NCI-H2196 treated with DMSO at 0.1 percent for 48 hours (cell line): ENCODE measurements around the gene C3orf20.
"Not testable (repeated sequence)": the region's sequence is repeated elsewhere in the genome, so short reads cannot be mapped to it uniquely, and the experiment has no call there.

ENCODE experiments used
- DNase-seq: peaks from one replicate; lab custom pipeline; 2025; ENCODE audit not compliant: unreplicated experiment; lab: John Stamatoyannopoulos, UW

Gene C3orf20

DNA sequence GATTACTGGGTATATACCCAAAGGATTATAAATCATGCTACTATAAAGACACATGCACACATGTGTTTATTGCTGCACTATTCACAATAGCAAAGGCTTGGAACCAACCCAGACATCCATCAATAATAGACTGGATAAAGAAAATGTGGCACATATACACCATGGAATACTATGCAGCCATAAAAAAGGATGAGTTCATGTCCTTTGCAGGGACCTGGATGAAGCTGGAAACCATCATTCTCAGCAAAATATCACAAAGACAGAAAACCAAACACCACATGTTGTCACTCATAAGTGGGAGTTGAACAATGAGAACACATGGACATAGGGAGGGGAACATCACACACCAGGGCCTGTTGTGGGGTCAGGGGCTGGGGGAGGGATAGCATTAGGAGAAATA lies 78.0 kb downstream of the C3orf20 start:
- DNase-seq: not testable (repeated sequence)

DNA sequence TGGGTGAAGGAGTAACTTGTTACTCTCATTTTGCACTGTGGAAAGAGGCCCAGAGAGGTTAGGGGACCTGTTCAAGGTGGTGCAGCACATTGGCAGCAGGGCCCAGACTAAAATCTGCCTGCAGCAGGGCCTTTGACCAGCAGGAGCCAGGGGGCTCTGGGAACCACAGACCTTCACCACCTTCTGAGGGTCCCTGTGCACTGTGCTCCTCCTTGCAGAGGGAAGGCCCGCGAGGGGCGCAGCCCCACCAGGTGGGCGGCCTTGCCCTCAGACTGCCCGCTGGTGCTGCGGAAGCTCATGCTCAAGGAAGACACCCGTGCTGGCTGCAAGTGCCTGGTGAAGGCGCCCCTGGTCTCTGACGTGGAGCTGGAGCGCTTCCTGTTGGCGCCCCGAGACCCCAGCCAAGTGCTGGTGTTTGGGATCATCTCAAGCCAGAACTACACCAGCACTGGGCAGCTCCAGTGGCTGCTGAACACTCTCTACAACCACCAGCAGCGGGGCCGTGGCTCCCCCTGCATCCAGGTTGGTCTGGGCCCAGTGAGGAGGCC lies 82.3 kb downstream of the C3orf20 start:
- no peak for DNase-seq

DNA sequence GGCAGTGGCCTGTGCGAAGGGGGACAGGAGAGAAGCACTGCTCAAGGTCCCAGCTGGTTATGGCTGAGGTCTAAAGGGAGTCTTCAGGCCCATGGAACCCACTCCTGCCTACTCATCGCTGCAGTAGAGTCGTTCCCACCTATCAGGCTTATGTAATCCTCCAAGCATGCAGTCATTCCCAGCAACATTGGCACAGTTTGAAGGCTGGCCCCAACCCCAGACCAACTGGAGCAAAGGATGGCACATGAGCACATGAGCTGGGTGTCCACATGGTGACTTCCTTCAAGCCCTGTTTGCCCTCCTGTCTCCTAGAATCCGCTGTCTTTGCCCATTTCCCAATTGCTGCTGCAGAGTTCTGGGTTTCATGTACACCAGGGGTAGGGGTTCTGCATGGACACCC lies 83.4 kb downstream of the C3orf20 start:
- DNase-seq: no peak

DNA sequence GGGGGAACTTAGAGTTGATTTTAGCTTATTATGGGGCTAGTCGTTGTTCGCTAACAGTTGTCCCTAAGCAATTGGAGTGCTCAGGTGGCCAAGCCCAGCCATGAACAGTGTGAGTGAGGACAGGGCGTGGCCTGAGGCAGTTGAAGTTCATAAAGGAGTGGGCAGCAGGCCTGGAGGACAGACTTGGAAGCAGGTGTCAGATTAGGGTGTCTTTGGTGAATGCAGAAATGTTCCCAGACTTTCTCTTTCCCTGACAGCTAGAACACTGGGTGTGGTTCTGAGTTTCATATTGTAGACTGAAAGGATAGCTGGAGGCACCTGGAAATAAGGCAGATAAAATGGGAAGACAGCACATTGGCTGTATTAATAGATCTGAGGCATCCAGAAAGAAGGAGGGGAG lies 84.0 kb downstream of the C3orf20 start:
- no peak for DNase-seq

DNA sequence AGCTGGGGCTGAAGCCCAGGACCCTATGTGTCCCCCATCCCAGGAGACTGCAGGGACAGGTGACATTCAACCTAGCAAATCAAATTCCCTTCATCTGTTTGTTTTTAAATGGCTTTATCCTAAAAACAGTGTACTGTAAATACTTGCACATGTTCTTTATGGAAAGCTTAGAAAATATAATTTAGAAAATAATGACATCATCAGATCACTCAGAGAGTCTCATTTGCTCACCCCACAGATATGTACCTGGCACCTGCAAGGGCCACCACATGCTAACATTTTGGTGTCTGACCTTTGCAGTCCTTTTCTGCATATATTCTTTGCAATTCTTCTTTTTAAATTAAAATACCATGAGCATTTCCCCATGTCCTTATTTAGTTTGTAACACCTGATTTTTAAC lies 85.2 kb downstream of the C3orf20 start:
- DNase-seq: no peak

DNA sequence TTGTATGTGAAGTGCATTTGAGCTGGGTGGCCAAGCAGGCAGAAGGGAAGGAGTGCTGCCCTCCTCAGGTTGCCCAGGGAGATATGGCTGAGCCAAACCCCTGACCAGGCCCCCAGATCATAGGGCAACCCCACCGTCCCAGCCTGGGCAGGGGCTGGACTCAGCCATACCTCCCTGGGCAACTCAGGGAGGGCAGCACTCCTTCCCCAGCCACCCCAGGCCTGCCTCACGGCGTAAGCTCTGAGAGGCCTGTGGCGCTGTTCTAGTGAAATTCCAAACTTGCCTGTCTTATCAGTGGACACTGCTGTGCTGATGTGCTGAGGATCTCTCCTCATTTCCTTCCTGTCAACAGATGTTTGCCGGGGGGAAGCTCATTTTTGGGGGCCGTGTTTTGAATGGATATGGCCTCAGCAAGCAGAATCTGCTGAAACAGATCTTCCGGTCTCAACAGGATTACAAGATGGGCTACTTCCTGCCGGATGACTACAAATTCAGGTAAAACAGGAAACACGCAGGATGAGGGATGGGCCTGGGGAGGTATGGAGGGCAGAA lies 86.3 kb downstream of the C3orf20 start:
- DNase-seq: no peak

DNA sequence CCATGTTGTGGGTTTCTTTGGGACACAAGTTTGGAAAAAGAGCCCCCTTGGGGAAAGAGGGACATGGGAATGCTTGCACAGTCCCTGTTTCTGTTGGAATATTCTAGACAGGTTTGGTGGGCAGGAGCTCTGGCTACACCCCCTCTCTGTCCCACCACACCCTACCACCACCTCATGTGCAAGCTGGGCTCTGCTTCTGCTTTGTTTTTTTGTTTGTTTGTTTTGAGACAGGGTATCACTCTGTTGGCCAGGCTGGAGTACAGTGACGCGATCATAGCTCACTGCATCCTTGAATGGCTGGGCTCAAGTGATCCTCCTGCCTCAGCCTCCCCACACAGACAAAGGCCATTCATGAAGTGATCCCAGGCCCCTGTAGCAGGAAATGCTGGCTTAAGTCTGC lies 86.9 kb downstream of the C3orf20 start:
- no peak for DNase-seq

DNA sequence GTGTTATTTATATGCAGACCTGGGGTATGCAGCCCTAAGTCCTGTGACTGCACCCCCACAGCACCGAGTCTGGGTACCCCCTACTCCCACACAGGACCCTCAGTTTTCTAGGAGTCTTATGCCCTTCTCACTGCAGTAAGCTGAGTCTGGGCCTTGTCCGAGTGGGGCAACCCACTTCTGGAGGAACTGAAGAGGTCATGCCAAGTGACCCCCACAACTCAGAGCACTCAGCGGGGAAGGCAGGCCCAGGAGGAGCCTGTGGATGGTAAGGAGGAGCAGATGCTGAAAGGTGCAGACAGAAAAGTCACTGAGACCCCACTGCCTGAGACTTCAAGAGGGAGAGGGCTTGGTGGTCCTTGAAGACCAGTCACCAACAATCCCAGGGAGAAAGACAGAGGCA lies 87.8 kb downstream of the C3orf20 start:
- no peak for DNase-seq

DNA sequence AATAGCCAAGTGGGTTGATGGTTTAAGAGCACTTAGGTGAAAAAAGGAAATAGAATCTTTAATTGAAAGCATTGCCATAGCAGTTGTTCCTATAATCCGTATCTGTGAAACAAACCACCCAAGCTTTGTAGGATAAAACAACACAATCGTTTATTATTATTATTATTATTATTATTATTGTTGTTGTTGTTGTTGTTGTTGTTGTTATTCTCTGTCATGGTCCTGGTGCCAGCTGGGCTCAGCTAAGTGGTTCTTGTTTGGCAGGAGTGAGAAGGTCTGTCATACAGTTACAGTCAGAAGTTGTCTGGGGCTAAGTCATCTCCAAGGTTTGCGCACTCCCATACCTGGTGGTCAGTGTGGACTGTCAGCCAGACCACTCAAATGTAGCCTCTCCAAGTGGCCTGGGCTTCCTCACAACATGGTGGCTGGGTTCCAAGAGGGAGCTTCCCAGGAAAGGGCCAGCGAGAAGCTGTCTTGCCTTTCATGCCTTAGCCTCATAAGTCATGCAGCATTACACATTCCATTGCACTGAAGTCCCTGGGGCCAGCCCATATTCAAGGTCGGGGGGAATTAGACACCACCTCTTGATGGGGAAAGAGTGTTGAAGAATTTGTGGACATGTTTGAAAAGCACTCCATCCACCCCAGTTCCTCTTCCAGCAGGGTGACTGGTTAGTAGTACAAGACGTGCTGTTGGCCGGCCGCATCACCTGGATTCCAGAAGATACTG lies 89.6 kb downstream of the C3orf20 start:
- no peak for DNase-seq

DNA sequence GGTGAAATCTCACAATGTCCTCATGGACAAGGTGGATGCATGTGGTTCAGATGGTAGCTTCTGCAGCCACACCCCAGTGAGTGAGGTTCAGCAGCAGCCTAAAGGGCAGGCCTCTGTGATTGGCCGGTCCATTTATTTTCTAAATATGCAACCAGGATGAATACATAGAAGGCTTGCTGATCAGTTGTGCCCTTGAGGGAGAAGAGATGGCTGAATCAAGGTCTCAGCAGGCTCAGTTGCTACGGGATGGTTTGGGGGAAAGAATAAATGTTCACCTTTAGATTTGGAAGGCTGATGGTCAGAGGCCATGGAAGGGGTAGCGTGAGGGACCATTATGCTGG lies 90.1 kb downstream of the C3orf20 start:
- DNase-seq: no peak

DNA sequence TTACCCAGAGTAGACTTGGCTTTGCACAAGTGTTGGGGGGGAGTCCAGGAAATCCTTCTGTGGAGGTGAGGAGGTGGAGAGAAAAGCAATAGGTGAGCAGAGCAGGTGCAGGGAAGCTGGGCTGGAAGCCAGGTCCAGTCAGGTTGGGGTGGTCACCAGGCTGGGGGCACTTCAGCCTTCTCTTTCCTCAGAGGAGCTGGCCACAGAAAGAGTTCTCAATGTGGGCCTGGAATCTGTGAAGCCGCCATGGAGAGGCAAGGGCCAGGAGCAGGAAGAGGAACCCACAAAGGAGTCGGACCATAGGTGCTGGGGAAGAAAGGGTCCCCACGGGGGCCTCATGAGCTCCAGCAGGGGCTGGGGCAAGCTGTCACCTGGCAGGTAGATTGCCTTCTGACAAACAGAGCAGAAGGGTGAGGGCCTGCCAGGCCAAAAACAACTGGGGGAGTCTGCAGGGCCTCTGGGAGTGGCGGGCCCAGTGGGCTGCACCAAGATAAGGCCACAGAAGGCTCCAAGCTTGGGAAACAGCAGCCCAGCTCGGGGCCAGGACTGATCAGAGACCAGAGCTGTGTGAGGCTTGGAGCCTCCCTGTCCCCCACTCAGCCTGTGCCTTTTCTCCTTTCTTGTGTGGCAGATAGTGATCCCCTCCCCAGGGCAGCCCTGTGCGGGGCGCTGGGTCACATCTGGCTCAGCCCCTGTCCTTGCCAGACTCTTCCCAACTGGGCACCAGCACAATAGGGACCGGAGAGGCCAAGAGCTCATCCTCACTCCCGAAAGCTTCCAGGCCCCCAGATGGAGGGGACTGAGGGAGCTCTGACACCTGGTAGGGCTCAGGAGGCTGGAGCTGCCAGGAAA lies 90.9 kb downstream of the C3orf20 start:
- DNase-seq: no peak

DNA sequence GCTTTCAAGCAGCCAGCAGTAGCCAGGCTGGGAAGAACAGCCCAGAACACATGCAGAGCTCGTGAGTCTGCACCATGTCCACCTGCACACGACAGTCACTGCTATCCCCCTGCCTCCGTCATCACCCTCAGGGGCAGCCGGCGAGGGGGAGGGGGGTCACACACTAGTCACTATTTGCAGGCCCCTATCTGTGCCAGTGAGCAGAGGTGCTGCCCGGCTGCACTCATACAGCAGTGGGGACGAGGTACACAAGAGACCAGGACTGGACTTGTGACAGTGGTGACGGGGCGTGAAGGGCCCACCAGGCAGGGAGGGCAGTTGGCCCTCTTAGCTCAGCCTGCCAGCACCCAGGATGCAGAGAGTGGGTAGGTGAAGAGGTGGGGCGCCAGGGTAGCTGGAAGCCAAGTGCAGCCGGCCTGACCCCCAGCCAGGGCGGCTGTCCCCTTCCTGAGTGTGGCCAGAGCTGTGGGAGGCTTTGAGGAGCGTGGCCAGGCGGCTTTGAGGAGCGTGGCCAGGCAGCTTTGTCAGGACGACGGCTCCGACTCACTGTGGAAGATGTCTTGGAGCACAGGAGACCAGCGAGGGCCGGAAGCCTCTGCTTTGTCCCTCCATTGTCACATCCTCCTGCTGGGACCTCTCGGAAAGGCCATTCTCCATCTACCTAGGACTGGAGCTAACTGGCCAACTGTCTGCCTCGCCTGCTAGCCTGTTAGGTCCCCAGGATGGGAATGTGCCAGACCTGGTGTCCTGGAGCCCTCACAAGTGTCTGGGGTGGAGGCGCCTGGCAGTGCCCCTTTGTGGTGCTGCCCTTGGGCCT lies 91.7 kb downstream of the C3orf20 start:
- no peak for DNase-seq

DNA sequence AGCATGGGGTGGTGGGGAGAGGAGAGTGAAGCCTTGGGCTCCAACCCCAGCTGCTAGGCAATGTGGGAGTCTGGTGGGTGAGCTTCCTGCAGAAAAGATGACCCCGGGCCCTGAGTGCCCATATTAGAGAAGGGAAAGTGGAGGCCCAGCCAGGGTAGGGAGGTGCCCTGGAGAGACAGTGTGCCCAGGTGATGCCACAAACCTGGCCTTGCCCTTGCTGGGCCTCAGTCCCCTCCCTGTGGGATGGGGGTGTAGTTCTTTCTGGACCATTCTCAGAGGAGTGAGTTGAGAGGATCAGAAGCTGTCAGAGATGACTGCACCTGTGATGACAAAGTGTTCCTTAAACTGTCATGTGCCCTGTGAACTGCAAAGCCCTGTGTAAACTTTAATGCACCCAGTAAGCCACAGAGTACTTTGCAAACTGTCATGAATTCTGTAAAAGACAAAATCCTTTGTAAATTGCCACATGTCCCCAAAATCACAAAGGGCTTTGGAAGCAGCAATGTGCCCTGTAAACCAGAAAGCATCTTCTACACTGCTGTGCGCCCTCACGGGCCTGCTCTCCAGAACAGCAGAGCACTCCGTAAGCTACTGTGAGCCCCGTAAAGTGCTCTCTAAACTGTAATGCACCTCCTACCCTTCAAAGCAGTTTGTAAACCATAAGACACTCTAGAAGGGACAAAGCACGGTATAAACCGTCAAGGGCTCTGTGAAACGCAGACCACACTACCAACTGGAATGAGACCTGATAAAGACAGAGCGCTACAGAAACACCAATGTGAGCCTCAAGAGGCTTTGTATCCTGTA lies 92.5 kb downstream of the C3orf20 start:
- DNase-seq: no peak

DNA sequence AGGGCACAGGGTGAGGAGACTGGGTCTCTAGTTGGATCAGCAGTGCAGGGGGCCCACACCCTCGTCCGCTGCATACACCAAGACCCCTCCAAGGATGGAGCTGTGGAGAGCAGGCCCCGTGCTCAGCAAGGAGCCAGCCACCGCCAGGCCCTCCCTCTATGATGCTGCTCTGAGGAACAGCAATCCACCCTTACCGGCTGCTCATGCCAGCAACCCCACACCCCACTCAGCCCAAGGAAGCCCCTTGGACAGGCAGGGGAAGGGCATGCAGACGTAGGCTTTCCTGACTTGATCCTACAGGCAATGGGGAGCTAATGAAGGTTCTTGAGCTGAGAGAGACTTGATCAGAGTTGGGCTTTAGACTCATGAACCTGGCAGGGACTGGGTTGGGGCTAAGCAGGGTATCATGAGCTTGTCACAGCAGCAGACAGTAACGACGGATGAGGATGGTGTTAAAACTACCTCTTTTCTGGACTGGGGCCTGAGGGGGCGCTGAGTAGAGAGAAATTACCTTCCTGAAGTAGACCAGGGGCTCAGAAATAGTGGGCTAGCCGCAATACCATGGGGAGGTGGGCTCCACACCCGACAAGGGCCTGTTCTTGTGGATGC lies 93.3 kb downstream of the C3orf20 start:
- no peak for DNase-seq

DNA sequence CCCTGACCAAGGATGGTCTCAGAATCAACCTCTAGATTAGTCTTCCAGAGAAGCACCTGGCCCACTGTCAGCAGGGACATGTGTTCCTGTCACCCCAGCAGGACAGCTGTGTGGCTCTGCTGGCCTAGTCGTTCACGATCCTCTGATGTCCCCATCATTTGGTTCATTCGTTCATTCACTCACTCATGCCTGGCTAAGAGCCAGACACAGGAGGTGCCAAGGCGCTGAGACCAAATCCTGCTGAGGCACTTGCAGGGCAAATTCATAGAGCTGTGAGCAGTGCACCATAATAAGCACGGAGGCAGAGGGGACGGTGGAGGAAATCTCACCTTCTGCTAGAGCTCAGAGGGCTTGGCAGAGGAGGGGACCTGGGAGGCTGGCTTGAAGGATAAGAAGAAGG lies 93.9 kb downstream of the C3orf20 start:
- DNase-seq: no peak

DNA sequence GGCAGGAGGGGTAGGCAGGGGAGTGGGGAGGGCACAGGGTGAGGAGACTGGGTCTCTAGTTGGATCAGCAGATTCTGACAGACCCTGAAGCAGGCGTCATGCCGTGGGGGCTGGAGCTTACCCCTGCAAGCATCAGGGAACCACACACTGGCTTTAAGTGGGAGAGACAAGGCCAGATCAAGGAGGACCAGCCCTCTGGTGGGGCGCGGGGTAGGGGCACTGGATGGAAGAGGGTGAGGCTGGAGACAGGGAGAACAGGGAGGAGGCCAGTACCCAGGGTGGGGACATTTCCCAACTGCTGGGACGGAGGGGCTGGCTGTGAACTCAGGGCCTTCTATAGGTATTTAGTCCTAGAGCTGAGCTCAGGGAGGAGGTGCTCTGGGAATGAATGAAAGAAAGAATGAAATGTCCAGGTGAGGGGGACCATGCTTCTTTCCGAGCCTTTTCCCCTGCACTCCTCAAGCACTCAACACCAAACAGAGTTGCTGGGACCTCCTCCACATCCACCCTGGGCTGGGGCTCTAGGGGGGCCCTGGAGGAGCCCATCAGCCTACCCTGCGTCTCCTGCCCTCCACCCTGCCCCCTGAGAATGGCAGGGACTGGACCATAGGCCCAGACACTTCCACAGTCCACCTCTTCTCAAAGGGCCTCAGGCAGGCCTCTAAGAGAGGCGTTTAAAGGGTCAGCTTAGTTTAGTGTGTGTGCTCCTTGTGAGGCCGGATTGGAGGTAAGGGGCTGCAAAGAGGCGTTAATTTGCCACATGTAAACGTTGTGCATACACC lies 94.8 kb downstream of the C3orf20 start:
- DNase-seq: no peak

DNA sequence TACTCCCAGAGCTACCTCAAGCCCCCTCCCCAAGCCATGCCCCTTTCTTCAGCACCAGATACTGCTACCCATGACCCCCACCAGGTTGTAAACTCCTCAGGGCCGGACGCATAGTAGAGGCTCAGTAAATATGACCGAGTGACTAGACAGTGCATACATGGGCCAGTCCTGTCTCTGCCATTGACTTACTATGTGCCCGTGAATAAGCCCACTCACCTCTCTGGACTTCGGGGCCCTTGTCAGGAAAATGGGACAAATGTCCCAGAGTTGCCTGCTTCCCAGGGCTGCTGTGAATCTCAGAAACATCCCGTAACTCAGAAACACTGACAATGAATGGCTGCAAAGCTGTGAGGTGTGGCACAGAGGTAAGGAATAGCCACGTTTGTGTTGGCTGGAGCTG lies 95.7 kb downstream of the C3orf20 start:
- DNase-seq: no peak

DNA sequence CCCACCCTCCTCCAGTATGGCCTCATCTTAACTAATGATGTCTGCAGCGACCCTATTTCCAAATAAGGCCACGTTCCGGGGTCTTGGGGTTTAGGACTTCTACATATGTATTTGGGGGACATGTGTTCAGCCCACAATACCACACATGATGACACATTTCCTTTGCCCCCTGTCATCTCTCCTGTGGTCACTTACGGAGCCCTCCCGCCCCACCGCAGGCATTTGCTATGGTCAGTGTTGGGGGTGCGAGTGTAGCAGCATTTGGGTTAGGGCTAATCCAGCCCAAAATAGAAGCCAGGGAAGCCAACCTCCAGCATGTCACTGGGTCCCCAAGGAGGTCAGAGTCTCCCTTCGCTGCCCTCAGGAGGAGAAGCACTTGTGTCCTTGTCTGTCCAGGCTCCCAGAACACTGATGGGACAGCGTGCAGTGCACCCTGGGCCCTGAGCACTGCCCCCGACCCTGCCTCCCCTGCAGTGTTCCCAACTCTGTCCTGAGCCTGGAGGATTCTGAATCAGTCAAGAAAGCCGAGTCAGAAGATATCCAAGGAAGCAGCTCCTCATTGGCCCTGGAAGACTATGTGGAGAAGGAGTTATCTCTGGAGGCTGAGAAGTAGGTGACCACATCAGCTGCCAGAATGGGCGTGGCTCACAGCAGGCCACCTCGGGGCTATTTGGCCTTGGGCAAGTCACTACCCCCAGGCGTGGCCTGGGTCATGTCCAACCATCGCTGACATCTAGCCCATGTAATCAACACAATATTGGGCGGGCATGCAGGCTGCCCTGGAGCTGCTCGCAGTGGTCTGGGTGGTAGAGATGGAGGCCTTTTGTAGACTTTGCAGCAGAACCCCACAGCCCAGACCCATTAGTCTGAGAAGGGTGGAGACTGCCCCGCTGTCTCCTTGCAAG lies 96.9 kb downstream of the C3orf20 start:
- no peak for DNase-seq
